ENCODE measurements around the gene CCDC6. TPM values are rescaled to one million over a fixed set of nuclear protein-coding genes. Genes with fewer than 3 reads are reported as not detected.
"Not testable (repeated sequence)": the region's sequence is repeated elsewhere in the genome, so short reads cannot be mapped to it uniquely, and the experiment has no call there.

Gene CCDC6
- total RNA-seq, 2 donors from 2014 or later, result 65.8 to 91.0 TPM

DNA sequence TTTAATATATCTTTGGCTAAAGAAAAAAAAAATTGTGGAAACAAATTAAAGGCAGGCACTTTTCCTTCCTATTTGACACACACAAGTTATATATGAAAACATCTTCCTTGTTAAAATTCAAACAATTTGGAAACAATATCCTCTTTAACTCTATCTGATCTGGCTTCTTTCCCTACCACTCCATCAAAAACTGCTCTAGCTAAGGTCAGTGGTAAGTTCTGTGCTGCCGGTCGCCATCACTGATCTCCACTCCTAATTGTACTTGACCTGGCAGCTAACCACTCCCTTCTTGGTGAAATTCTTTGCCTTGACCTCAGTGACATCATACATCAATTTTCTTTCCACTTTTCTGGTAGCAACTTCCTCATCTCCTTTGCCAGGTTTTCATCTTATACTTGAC, 105.2 kb downstream of the CCDC6 start:
- no peak for DNase-seq
- H3K36me3 ChIP-seq, result peaks cover 19% of the 10 kb centered on the region

GRCh38 chr10:59799421-59799820, 106.9 kb downstream of the CCDC6 start:
- H3K4me3 ChIP-seq, result no peak overlapping the region
- peaks cover 11% of the 10 kb centered on the region for H3K36me3 ChIP-seq
- no peaks in the 10 kb centered on the region for H3K9me3 ChIP-seq
- H3K4me1 ChIP-seq, result no peaks in the 10 kb centered on the region
- no peak overlapping the region for H3K27ac ChIP-seq
- DNase-seq, result no peak
- intact Hi-C loops (cut with DNase I), result no loop called here
- no peaks in the 10 kb centered on the region for H3K27me3 ChIP-seq
- TF ChIP-seq, protein P1, sequence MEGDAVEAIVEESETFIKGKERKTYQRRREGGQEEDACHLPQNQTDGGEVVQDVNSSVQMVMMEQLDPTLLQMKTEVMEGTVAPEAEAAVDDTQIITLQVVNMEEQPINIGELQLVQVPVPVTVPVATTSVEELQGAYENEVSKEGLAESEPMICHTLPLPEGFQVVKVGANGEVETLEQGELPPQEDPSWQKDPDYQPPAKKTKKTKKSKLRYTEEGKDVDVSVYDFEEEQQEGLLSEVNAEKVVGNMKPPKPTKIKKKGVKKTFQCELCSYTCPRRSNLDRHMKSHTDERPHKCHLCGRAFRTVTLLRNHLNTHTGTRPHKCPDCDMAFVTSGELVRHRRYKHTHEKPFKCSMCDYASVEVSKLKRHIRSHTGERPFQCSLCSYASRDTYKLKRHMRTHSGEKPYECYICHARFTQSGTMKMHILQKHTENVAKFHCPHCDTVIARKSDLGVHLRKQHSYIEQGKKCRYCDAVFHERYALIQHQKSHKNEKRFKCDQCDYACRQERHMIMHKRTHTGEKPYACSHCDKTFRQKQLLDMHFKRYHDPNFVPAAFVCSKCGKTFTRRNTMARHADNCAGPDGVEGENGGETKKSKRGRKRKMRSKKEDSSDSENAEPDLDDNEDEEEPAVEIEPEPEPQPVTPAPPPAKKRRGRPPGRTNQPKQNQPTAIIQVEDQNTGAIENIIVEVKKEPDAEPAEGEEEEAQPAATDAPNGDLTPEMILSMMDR (IDR thresholded peaks at IDR 0.05), result no peak
- H3K9ac ChIP-seq (ENCODE audit: low read depth in 2 of 2, low read length in 2 of 2), result no peak overlapping the region

More for the DNA sequence above, 105.2 kb downstream of the CCDC6 start:
- Histone ChIP-seq H3K4me3 (no peak overlapping the region), H3K9ac (ENCODE audit: low read depth in 2 of 2, low read length in 2 of 2) (no peak overlapping the region), H3K9me3 (no peaks in the 10 kb centered on the region), H3K4me1 (no peaks in the 10 kb centered on the region), H3K27ac (no peak overlapping the region), H3K27me3 (no peaks in the 10 kb centered on the region)
- intact Hi-C loops (cut with DNase I), result no loop called here
- TF ChIP-seq, protein P1 (IDR thresholded peaks at IDR 0.05), result no peak

DNA sequence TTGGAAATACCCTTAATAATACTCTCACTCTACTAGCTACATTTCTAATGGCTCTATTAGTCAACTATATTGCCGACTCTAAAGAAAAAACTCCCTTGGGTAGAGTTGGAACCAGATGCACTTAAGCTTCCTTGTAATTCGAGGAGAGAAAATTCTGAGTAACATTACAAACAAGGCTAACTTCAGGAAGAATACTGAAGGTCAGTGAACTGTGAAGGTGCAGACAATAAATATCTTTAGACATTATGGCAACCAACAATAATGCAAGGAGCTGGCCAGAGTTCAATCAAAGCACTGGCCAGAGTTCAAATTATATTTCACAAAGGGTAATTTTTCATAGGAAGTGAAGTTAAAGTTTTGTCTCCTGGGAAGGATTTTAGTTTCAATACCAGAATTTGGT, 112.4 kb downstream of the CCDC6 start:
- H3K4me1 ChIP-seq, result no peaks in the 10 kb centered on the region
- no peak overlapping the region for H3K27ac ChIP-seq
- intact Hi-C loops (cut with DNase I), result no loop called here
- H3K4me3 ChIP-seq, result no peak overlapping the region
- TF ChIP-seq, protein P1 (IDR thresholded peaks at IDR 0.05), result no peak
- DNase-seq, result no peak
- no peaks in the 10 kb centered on the region for H3K36me3 ChIP-seq
- no peaks in the 10 kb centered on the region for H3K27me3 ChIP-seq
- no peaks in the 10 kb centered on the region for H3K9me3 ChIP-seq
- H3K9ac ChIP-seq (ENCODE audit: low read depth in 2 of 2, low read length in 2 of 2), result no peak overlapping the region

GRCh38 chr10:59792812-59793211, 113.5 kb downstream of the CCDC6 start:
- H3K9me3 ChIP-seq, result no peaks in the 10 kb centered on the region
- no peaks in the 10 kb centered on the region for H3K4me1 ChIP-seq
- no peak overlapping the region for H3K9ac ChIP-seq (ENCODE audit: low read depth in 2 of 2, low read length in 2 of 2)
- TF ChIP-seq, protein P1 (IDR thresholded peaks at IDR 0.05), result no peak
- intact Hi-C loops (cut with DNase I), result no loop called here
- H3K36me3 ChIP-seq, result no peaks in the 10 kb centered on the region
- no peaks in the 10 kb centered on the region for H3K27me3 ChIP-seq
- DNase-seq, result no peak
- no peak overlapping the region for H3K27ac ChIP-seq
- H3K4me3 ChIP-seq, result no peak overlapping the region

- Histone ChIP-seq H3K4me1 (no peaks in the 10 kb centered on the region), H3K27me3 (no peaks in the 10 kb centered on the region), H3K27ac (no peak overlapping the region), H3K4me3 (no peak overlapping the region), H3K9me3 (no peaks in the 10 kb centered on the region), H3K9ac (ENCODE audit: low read depth in 2 of 2, low read length in 2 of 2) (no peak overlapping the region), H3K36me3 (no peaks in the 10 kb centered on the region)
- DNase-seq, result no peak
- TF ChIP-seq, protein P1 (IDR thresholded peaks at IDR 0.05), result no peak
- intact Hi-C loops (cut with DNase I), result no loop called here
Observed at GRCh38 chr10:59791601-59792000, 114.8 kb downstream of the CCDC6 start.

DNA sequence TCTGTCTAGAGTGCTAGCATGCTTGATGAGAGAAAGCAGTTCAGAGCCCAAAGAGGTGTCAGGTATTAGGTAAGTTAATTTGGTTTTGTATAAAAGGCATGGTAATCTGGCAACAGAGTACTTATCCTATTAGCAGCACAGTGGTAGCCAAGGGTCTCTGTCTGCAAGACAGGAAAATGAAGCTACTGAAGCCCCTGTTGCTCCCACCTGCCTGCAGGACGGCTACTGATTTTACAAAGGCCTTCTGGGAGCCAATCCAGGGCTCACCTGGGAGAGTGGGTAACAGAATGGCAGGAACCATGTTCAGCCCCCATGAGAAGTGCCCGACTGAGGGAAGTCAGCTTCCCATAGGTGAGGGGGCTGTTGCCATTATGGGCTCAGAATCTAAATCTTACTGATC, 116.3 kb downstream of the CCDC6 start:
- H3K27me3 ChIP-seq; H3K4me1 ChIP-seq; H3K4me3 ChIP-seq; intact Hi-C loops (cut with DNase I); H3K36me3 ChIP-seq; DNase-seq; H3K9me3 ChIP-seq; H3K9ac ChIP-seq (ENCODE audit: low read depth in 2 of 2, low read length in 2 of 2); H3K27ac ChIP-seq: not testable (repeated sequence)

DNA sequence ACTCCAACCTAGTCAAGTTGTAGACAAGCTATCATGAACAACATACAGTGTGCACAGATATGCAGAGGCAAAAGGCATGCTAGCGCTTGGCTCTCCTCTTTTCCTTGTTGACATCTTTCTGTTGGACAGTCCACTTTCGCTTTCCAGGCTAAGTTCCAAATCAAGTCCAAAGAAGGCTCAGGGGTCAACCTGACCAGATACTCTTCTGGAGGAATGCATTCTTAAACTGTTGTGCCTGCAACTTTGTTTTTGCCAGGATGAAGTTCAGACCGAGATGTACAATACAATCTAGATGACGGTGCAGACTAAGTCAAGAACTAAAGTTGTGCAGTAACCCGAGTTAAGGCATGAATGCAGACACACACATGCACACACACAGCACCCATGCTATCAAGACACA, 117.4 kb downstream of the CCDC6 start:
- H3K27me3 ChIP-seq; H3K4me3 ChIP-seq; H3K9me3 ChIP-seq; H3K36me3 ChIP-seq; H3K27ac ChIP-seq; intact Hi-C loops (cut with DNase I); H3K4me1 ChIP-seq; H3K9ac ChIP-seq (ENCODE audit: low read depth in 2 of 2, low read length in 2 of 2); DNase-seq: not testable (repeated sequence)

DNA sequence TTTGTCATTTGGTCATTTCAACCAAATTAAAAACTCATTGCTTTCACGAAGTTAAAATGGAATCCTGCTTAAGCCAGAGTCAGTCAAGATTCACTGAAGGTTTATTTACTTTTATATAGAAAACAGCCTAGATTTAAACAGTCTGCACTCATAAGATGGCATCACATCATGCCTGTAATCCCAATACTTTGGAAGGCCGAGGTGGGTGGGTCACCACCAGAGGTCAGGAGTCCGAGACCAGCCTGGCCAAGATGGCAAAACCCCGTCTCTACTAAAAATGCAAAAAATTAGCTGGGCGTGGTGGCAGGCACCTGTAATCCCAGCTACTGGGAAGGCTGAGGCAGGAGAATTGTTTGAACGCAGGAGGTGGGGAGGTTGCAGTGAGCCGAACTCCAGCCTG, 119.3 kb downstream of the CCDC6 start:
- H3K4me3 ChIP-seq; intact Hi-C loops (cut with DNase I); H3K4me1 ChIP-seq: not testable (repeated sequence)

DNA sequence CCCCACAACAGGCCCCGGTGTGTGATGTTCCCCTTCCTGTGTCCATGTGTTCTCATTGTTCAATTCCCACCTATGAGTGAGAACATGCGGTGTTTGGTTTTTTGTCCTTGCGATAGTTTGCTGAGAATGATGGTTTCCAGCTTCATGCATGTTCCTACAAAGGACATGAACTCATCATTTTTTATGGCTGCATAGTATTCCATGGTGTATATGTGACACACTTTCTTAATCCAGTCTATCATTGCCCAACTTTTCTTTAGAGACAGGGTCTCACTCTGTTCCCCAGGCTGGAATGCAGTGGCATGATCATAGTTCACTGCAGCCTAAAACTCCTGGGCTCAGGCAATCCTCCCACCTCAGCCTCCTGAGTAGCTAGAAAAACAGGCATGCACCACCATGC, 120.9 kb downstream of the CCDC6 start:
- H3K4me1 ChIP-seq; H3K36me3 ChIP-seq; DNase-seq; H3K9ac ChIP-seq (ENCODE audit: low read depth in 2 of 2, low read length in 2 of 2); intact Hi-C loops (cut with DNase I); H3K4me3 ChIP-seq; H3K27ac ChIP-seq; H3K9me3 ChIP-seq; H3K27me3 ChIP-seq: not testable (repeated sequence)

More for the DNA sequence above, 119.3 kb downstream of the CCDC6 start:
- DNase-seq; H3K9ac ChIP-seq (ENCODE audit: low read depth in 2 of 2, low read length in 2 of 2); H3K9me3 ChIP-seq; H3K27ac ChIP-seq; H3K36me3 ChIP-seq; H3K27me3 ChIP-seq: not testable (repeated sequence)

Measured in colonic mucosa (tissue), 4 donors.